NCI-H524 treated with DMSO at 0.1 percent for 48 hours (cell line): Measurements from ENCODE around the gene PLSCR4.
"Not testable (repeated sequence)": the region's sequence is repeated elsewhere in the genome, so short reads cannot be mapped to it uniquely, and the experiment has no call there.

ENCODE experiments used
- DNase-seq: peaks from one replicate; lab custom pipeline; 2025; lab: John Stamatoyannopoulos, UW

Gene PLSCR4, protein sequence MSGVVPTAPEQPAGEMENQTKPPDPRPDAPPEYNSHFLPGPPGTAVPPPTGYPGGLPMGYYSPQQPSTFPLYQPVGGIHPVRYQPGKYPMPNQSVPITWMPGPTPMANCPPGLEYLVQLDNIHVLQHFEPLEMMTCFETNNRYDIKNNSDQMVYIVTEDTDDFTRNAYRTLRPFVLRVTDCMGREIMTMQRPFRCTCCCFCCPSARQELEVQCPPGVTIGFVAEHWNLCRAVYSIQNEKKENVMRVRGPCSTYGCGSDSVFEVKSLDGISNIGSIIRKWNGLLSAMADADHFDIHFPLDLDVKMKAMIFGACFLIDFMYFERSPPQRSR

DNA sequence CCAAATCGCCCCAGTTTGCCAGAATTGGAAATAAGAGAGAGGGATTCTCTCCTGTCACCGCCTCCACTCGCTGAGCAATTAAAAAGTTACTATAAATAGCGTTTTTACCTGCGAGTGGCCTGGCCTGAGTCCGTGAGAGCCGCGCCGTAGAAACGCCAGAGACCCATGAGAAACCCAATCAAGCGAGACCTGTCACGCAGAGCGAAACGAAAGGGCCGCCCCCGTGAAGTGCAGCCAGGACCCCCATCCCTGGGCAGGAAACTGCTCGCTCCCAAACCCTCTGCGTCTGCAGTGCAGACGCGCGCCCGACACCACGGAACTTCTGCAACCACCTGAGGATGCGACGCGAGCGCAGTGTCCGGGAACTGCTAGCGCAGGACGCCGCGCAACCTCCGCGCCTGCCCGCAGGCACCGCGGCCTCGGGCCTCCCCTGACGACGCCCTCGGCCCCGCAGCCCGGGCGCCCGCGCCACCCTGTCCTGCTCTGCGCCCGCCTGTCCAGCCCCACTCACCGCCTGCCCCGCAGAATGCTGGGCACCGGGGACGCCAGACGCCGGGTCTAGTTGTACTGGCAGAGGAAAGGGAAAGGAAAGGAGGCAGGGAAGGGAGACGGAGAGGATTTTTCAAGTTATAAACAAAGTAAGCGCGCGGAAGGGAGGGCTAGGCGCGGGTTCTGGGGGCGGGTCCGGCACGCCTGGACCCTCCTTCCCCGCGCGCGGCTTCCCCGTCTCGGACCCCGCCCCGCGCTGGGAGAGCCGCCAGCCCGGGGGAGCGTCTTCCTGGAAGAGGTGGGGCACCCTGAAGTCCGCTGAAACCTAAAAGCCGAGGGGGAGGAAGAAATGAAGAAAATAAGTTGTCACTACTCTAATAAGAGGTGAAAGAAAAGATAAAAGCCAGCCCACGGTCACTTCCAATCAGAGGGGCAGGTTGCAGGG is at the start of gene PLSCR4:
Gene PLSCR4, minus strand, starts transcription at position 657 of the 934 bp plus-strand sequence. CDS start 29,034 bp downstream, outside the sequence.
- DNase-seq: no peak

DNA sequence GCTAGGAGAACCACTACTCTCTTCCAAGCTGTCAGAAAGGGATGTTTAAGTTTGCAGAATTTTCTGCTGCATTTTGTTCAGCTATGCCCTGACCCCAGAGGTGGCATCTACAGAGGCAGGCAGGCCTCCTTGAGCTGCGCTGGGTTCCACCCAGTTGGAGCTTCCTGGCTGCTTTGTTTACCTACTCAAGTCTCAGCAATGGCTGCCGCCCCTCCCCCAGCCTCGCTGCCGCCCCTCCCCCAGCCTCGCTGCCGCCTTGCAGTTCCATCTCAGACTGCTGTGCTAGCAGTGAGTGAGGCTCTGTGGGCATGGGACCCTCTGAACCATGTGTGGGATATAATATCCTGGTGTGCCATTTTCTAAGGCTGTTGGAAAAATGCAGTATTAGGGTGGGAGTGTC is 42.5 kb upstream of the PLSCR4 start:
- DNase-seq: not testable (repeated sequence)

DNA sequence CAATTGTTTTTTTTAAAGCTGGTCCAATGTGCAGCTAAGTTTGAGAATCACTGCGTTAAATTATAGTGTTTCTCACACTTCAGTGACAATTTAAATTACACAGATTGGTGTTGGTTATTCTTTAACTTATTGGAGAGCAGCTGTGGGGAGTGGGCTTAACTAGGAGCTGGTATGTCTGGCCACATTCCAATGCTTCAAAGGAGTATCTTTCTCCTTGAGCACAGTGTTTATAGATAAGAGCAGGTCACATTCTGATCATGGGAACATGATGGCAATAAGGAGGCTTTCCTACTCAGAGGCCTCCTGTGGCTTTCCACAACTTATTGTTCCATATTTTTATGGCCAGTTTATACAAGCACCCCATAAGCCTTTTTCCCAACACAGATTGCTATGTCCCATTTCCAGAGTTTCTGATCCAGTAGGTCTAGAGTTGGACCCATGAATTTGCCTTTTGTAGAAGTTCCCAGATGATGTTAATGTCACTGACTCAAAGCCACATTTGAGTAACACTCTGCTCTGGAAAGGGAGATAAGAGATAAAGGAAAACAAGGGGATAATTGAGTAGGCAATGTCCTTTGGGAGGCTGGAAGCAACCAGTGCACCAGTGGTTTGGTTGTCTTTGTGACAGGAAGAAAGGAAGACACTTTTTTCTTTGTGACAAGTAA is 33.0 kb upstream of the PLSCR4 start:
- no peak for DNase-seq

DNA sequence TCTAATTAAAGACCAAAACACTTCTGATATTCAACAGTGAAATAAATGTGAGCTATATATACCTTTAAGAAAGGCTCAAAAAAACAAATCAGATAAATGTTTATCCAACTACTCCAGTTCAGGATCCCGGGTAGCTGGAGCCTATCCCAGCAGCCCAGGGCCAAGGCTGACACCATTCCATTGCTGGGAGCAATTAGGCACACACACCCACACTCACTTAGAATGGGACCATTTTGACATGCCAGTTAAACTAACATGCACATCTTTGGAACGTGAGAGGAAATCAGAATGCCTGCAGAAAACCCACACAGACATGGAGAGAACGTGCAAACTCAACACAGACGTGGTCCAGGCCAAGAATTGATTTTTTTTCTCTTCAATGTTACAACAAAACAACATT is 30.0 kb upstream of the PLSCR4 start:
- DNase-seq: no peak

DNA sequence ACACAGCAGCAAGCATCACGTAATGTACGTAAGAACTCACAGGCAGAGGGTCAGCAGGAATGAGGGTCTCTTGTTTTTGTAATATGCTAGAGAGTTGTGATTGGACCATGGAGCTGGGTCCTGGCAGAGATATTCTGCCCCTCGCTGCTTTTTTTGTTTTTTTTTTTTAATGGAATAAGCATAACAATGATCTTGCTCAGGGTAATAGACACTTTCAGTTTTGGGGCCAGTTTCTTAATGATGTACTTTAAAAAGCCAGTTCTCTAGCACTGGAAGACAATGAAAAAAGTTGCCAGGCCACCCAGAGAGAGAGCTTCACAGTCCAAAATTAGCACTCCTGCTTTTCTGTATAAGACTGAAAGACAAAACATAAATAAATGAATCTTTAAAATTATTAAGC is 29.0 kb upstream of the PLSCR4 start:
- DNase-seq: no peak

DNA sequence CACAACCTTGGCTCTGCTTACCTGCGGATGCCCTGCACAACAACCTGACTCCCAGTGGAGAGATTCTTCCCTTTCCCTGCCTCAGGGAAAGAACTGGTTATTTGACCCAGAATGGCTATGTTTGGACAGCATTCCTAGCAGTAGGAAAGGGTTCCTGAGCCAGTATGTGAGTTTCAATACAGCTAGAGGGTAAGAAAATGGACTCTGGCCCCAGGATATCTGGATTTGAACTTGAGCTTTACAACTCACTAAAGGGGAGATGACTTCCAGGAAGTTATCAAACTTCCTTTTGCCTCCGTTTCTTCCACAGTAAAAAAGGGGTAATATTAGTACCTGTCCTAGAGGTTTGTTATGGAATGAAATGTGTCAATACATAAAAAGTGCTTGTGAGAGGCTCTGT is 28.1 kb upstream of the PLSCR4 start:
- no peak for DNase-seq

DNA sequence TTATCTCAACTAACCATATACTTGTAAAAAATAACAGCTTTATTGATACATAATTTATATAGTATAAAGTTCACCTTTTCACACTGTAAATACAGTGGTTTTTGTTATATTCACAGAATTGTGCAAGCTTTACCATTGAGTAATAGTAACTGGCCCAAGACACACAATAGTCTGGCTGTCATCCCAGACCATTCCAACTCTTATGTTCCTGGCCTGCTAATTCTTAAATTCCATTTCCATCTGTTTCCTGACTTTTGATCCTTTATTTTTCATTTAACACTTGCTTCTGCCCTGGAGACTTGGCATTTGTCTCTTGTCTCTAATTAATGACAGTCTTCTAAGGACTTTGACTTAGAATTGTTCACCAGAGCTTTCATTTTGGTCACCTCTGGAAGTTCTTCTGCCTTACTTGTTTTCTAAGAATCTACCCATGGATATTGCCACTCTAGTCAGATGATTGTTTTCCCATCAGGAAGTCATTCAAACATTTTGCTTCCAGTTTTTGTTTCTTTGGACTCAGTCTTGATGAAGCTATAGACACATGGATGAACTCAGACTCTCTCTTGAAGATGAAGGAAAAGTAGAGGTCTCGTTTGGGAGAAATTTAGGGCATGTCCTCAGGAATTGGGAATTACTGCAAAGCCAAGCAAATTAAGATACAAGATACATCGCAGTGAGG is 27.2 kb upstream of the PLSCR4 start:
- no peak for DNase-seq

DNA sequence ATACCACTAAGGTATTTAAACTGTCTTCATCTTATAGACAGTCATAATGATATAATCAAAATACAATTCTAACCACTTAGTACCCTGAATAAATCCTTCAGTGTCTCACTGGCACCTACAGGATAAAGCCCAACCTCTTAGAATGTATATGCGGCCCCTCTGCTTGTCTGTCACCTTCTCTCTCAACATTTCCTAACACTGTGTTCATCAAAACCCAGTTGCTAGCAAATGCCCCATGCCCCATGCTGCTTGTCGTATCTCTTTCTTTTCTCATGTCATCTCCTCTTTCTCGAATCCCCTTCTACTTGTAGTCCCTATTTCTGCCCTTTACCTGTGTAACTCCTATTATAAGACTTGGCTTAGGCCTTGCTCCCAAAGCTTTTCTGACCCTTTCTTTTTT is 24.6 kb upstream of the PLSCR4 start:
- DNase-seq: no peak

DNA sequence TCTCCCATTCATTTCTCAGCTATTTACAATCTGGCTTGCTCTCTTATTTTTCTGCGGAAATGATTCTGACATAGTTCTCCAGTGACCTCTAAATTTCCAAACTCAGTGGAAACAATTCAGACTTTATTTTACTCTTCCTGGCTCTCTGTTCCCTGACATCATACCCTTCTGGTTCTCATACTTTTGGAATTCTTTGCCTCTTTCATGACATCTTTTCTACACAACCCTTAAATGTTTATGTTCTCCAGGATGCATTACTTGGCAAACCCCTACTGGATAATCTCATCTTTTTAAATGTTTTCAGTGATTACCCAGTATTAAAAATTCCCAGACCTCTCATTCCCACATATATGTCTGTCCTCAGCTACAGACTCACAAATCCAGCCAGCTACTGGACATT is 23.9 kb upstream of the PLSCR4 start:
- DNase-seq: no peak

DNA sequence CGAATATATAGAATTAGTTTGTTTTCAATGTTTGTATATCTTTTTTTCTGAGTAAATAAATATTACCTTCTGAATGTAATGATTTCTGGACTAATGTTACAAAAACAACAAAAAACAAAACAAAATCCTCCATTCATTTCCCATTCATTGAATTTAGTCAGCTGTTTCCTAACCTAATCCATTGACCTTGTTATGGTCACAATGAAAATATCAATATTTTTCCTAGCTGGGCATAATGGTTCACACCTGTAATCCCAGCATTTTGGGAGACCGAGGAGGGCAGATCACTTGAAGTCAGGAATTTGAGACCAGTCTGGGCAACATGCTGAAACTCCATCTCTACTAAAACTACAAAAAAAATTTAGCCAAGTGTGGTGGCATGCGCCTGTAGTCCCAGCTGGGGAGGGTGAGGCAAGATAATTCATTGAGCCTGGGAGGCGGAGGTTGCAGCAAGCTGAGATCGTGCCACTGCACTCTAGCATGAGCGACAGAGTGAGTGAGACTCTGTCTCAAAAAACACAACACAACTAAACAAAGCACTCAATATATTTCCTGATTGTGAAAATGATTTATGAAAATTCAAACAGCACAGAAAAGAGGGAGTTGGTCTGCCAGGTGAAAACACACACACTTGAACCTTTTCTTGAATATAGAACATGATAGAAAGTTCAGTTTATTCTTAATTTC is 23.0 kb upstream of the PLSCR4 start:
- DNase-seq: no peak

DNA sequence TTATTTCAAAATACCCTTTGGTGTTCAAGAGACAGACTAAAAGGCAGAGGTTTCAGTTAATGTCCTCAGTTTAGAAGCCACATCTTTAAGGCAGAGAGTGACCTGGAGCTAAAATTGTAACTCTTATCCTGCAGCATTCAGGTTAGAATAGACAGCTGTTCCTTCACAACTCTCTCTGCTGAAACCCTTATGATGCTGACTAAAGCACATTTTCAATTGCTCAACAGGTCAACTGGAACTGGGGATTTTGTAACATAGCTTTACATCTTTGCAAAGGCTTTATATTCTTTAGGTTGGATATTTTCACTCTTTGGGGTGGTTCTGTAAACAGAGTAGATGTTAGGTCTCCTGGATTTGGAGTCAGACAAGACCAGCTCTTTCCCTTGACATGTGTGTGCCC is 20.3 kb upstream of the PLSCR4 start:
- DNase-seq: no peak

DNA sequence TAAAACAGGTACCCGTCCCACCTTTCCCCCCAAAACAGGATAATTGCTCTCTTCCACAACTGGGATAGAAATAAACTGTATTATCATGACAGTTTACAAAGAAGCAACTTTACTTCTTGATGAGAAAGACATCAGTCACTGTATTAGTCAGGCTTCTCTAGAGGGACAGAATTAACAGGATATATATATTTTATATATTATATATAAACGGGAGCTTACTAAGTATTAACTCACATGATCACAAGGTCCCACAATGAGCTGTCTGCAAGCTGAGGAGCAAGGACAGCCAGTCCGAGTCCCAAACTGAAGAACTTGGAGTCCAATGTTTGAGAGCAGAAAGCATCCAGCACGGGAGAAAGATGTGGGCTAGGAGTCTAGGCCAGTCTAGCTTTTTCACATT is 18.4 kb upstream of the PLSCR4 start:
- DNase-seq: no peak

DNA sequence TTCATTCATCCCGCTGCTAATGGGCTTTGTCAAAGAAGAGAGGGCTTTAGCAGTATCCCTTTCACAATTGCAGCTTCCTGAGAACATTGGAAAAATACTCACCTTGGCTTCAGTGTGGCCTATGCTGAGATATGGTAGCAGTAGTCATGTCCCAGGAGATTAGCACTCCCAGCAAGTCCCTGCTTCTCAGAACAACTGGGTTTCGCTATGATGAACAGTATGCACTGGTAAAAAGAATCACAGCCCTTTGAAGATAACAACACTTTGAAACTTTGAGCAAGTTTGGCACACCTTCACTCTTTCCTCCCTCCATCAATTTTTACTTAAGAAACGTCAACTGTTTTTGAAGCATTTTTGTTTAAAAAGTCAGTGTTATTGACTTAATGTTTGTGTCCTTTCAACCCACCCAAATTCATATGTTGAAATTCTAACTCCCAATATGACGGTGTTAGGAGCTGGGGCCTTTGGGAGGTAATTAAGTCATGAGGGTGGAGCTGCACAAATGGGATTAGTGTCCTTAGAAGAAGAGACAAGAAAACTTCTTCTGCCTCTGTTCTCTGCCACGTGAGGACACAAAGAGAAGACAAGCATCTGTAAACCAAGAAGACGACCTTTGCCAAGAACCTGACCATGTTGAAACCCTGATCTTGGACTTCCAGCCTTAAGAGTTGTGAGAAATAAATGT is 17.8 kb upstream of the PLSCR4 start:
- no peak for DNase-seq

DNA sequence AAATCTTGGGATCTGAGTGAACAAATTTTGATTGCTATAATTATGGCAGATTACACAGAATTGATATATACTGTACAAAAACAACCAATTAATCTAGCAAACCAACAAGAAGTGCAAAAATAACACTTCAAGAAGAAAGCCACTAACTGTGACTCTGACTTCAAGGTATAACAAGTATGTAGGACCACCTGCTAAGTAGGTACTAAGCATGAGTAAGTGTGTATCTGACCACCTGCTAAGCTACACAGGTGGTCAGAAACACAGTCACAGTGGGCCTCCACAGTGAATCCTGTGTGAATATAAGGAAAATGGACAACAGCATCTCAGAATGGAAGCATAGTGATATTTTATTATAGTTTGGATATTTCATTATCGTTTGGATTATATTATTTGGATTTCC is 14.8 kb upstream of the PLSCR4 start:
- DNase-seq: no peak

DNA sequence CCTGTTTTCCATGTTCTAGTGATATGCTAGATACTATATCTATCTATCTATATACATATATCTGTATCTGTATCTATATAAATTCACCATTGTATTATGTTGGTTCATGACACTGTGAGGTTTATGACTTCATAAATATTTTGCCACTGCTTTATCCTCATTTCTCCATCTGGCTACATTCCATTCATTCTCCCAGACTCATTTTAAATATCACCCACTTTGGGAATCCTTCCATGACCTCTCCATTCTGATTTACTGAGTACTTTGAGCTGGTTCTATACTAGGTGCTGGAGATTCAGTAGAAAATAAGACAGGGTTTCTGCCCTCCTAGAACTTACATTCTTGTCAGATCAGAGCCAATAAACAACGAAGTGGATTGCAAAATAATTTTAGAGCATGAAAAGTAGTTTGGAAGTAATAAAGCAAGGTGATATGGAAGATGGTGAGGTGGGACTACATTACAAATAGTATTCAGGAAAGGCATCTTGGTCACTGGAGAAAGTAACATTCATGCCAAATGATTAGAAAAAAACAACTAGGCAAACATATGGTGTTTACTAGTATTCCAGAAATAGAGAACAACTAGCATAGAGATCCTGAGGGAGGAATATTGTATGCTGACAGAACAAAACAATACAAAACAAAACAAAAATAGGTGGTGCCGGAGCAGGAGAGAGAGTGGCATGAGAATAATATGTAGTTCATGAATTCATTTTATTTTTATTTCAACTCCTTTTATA is 11.6 kb upstream of the PLSCR4 start:
- DNase-seq: no peak

DNA sequence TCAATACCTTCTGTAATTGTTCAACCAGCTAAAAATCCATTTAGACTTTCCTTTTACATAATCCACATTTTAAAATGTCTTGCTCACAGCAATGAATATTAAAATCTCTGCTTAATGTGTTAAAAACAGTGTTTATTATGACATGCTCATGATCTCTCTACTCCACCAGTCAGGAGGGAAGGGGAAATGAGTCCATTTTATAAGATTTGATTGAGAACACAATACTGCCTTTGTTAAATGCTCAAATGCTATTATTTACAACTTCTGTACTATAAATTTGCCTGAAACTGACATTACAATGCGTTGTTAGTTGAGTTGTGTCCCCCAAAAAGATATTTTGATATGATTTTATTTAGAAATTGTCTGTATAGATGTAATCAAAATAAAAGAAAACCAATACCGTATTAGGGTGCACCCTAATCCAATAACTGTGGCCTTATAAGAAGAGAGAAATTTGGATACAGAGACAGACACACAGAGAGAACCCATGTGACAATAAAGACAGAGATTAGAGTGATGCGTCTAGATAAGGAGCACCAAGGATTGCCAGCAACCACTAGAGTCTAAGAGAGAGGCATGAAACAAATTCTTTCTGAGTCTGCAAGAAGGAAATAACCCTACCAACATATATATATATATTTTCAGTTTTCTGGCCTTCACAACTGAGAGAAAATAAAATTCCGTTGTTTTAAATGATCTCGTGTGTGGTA is 9.1 kb upstream of the PLSCR4 start:
- DNase-seq: no peak

DNA sequence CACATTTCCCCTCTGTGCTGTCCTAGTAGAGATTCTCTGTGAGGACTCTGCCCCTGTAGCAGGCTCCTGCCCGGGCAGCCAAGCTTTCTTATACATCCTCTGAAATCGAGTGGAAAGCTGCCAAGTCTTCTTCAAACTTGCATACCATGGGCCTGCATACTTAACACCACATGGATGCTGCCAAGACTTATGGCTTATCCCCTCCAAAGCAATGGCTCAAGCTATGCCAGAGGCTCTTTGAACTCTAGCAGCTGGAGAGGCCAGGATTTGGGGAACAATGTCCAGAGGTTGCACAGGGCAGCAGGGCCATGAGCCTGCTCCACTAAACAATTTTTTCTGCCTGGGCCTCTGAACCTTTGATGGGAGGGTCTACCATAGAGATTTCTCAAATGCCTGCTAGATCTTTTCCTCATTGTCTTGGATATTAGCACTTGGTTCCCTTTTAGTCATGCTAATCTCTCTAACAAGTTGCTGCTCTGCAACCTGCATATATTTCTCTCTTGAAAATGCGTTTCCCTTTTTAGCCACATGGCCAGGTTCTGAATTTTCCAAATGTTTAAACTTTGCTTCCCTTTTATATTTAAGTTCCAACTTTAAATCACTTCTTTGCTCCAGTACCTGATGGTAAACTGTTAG is 6.1 kb upstream of the PLSCR4 start:
- no peak for DNase-seq

DNA sequence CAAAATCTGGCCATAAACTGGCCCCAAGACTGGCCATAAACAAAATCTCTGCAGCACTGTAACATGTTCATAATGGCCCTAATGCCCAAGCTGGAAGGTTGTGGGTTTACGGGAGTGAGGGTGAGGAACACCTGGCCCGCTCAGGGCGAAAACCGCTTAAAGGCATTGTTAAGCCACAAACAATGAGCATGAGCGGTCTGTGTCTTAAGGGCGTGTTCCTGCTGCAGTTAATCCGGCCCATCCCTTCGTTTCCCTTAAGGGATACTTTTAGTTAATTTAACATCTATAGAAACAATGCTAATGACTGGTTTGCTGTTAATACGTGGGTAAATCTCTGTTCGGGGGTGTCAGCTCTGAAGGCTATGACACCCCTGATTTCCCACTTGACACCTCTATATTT is 1.5 kb upstream of the PLSCR4 start:
- not testable (repeated sequence) for DNase-seq

DNA sequence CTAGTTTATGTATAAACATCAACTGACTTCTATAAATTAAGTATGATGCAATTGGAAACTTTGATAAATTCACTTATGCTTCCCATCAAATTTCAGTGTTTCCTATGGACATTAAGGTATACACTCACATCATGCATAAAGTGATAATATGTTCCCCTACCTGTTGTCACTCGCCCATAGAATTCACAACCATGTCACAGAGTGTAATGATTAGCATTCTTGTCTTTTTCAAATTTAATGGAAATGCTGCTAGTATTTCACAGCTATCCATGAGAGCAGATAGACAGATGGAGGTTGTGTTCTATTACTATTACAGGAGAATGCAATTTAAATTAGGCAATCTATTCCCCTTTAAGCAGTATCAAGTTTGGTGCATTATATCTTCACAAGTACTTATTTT is 984 bp downstream of the PLSCR4 start:
- no peak for DNase-seq
